PC-9 (cell line): Measurements from ENCODE around the gene ITGB8.

Experiments used
- EZH2 ChIP-seq: fragments of 200-600 bp; sonication (generic); IDR thresholded peaks from 2 replicates; pipeline ENCODE4 v1.8.0; 2017; ENCODE audit warnings: antibody characterized with exemption, low read depth
- TF ChIP-seq, protein P1 (sequence below): fragments of 200-600 bp; sonication (generic); conservative IDR thresholded peaks from 2 replicates; pipeline ENCODE4 v1.6.1; 2017; ENCODE audit warnings: mixed run types, antibody characterized with exemption, mild to moderate bottlenecking, moderate library complexity

DNA sequence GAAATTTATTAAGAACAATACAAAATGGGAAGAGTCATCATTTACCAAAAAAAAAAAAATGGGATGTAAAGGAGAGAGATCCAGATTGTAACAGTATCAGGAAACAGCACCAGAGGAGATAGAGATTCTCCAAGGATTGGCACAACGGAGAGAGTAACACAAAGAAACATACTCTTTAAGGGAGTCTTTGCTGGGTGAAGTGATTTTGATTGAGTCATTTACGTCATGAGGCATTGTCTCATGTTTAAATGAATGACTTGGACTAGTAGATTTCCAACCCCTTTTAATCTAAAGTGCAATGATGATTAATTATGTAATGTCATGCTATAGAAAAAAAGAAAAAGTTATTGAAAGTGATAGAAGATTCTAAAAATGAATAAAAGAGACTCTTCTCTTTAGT lies 68.8 kb downstream of the ITGB8 start:
- TF ChIP-seq, protein P1, sequence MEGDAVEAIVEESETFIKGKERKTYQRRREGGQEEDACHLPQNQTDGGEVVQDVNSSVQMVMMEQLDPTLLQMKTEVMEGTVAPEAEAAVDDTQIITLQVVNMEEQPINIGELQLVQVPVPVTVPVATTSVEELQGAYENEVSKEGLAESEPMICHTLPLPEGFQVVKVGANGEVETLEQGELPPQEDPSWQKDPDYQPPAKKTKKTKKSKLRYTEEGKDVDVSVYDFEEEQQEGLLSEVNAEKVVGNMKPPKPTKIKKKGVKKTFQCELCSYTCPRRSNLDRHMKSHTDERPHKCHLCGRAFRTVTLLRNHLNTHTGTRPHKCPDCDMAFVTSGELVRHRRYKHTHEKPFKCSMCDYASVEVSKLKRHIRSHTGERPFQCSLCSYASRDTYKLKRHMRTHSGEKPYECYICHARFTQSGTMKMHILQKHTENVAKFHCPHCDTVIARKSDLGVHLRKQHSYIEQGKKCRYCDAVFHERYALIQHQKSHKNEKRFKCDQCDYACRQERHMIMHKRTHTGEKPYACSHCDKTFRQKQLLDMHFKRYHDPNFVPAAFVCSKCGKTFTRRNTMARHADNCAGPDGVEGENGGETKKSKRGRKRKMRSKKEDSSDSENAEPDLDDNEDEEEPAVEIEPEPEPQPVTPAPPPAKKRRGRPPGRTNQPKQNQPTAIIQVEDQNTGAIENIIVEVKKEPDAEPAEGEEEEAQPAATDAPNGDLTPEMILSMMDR = no peak
- no peak for TF ChIP-seq EZH2
